GM10266 (cell line): ENCODE data around the gene NRDC.

Experiments
- DNase-seq: peaks from one replicate; pipeline ENCODE4 v3.0.0; 2012; ENCODE audit errors: extremely low spot score
- TF ChIP-seq, protein P1 (sequence below): IDR thresholded peaks from 2 replicates; pipeline ENCODE4 v1.5.1; 2012; ENCODE audit warnings: mild to moderate bottlenecking, low read depth; ENCODE audit not compliant: control insufficient read depth, insufficient read depth; ENCODE audit errors: missing control alignments

The NRDC gene

GRCh38 chr1:51916587-51917405 lies 38.3 kb upstream of the NRDC start:
- TF ChIP-seq, protein P1, sequence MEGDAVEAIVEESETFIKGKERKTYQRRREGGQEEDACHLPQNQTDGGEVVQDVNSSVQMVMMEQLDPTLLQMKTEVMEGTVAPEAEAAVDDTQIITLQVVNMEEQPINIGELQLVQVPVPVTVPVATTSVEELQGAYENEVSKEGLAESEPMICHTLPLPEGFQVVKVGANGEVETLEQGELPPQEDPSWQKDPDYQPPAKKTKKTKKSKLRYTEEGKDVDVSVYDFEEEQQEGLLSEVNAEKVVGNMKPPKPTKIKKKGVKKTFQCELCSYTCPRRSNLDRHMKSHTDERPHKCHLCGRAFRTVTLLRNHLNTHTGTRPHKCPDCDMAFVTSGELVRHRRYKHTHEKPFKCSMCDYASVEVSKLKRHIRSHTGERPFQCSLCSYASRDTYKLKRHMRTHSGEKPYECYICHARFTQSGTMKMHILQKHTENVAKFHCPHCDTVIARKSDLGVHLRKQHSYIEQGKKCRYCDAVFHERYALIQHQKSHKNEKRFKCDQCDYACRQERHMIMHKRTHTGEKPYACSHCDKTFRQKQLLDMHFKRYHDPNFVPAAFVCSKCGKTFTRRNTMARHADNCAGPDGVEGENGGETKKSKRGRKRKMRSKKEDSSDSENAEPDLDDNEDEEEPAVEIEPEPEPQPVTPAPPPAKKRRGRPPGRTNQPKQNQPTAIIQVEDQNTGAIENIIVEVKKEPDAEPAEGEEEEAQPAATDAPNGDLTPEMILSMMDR, result no peak
- DNase-seq, result no peak

- TF ChIP-seq, protein P1, result no peak
- no peak for DNase-seq
Observed at GRCh38 chr1:51915951-51916350, 37.4 kb upstream of the NRDC start.

- no peak for DNase-seq
Observed at GRCh38 chr1:51912881-51913280, 34.4 kb upstream of the NRDC start.

DNA sequence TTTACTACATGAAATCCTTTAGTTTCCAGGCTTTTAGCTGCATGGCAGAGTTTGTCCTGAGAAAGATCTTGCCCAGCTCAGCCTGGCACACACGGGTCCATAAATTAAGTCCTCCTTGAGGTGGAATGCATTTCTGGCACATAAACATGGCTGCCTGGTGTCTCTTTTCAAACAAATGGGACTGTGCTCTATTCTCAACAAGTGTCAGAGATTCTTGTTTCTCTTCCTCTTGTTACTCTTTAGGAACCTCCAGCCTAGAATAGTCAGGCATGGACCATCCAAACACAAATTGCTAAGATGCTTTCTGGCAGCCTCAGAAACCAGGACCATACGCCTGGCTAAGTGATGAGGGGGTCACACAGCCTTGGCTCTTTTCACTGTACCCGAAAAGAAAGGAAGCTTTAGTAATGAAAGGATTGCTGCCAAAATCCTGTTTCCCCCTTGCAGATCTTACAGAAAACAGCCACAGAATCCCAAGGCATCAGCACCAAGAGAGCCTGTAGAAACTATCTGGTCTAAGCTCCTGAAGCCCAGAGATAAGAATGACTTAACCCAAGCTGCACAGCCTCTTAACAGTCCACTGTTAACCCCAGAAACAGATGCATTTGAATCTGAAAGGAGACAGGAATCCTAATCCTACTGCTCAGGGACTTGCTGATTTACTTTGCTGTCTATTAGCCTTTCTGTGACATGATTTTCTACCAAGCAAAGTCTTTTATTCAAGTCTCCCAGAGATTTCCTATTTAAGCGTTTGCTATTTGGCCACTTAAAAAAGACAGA lies 31.9 kb upstream of the NRDC start:
- TF ChIP-seq, protein P1, result no peak
- DNase-seq, result no peak

More at GRCh38 chr1:51912881-51913280, 34.4 kb upstream of the NRDC start:
- TF ChIP-seq, protein P1, result no peak

GRCh38 chr1:51908499-51908898 lies 30.0 kb upstream of the NRDC start:
- TF ChIP-seq, protein P1, result no peak
- DNase-seq, result no peak

DNA sequence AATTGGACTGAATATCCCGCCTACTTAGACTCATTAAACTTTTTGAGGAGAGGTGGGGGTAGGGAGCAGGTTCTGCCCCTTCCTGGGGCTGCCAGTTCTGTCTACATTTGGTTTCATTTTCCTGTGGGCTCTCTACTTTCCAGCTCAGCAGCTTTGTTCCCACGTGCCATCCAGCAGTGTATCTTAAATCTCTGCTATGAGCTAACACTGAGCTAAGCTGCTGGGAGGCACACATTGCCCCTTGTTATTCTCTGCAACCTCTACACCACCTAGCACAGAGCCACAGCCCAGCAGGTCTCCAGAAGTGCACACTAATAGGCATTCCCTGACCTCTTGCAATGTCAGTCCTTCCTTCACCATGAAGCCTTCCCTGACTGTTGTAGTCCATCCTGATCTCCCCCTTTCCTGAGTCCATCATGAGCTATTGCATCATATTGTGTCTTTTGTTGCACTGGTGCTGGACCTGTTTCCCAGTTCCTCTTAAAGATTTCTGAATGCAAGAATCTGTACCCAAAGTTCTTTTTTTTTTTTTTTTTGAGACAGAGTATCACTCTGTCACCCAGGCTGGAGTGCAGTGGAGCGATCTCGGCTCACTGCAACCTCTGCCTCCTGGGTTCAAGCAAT lies 28.7 kb upstream of the NRDC start:
- no peak for DNase-seq
- TF ChIP-seq, protein P1, result no peak
